Retinal pigment epithelial cell (primary cell): ENCODE data around the gene VAPB.
"Not testable (repeated sequence)": the region's sequence is repeated elsewhere in the genome, so short reads cannot be mapped to it uniquely, and the experiment has no call there.

Source experiments
- DNase-seq: peaks from one replicate; pipeline ENCODE4 v3.0.0-alpha.2; 2010; ENCODE audit warnings: low read depth
- H3K4me3 ChIP-seq: 2 replicates; pipeline ENCODE4 v1.5.1; 2011; ENCODE audit warnings: mild to moderate bottlenecking, low read length, control low read depth, moderate library complexity
- CTCF ChIP-seq: conservative IDR thresholded peaks from 2 replicates; pipeline ENCODE4 v1.5.1; 2011; ENCODE audit warnings: low read depth, low read length, control low read depth, inconsistent platforms

The VAPB gene

GRCh38 chr20:58366866-58367265 lies 22.2 kb upstream of the VAPB start:
- TF ChIP-seq CTCF: no peak
- H3K4me3 ChIP-seq: no peak overlapping the region
- DNase-seq: no peak

- no peak overlapping the region for H3K4me3 ChIP-seq
- no peak for DNase-seq
- TF ChIP-seq CTCF: no peak
These were observed 16.2 kb upstream of the VAPB start for GRCh38 chr20:58372806-58373205.

DNA sequence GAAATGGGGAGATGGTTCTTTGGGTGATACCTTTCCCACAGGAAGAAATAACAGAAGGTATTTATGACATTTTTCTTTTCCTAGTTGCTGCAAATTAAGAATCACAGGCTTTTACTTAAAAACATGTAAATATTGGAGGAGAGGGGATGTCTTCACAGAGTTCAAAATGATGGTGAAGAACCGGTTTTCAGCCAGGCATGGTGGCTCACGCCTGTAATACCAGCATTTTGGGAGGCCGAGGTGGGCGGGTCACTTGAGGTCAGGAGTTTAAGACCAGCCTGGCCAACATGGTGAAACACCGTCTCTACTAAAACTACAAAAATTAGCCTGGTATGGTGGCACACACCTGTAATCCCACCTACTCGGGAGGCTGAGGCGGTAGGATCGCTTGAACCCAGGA lies 15.7 kb upstream of the VAPB start:
- not testable (repeated sequence) for H3K4me3 ChIP-seq, DNase-seq

DNA sequence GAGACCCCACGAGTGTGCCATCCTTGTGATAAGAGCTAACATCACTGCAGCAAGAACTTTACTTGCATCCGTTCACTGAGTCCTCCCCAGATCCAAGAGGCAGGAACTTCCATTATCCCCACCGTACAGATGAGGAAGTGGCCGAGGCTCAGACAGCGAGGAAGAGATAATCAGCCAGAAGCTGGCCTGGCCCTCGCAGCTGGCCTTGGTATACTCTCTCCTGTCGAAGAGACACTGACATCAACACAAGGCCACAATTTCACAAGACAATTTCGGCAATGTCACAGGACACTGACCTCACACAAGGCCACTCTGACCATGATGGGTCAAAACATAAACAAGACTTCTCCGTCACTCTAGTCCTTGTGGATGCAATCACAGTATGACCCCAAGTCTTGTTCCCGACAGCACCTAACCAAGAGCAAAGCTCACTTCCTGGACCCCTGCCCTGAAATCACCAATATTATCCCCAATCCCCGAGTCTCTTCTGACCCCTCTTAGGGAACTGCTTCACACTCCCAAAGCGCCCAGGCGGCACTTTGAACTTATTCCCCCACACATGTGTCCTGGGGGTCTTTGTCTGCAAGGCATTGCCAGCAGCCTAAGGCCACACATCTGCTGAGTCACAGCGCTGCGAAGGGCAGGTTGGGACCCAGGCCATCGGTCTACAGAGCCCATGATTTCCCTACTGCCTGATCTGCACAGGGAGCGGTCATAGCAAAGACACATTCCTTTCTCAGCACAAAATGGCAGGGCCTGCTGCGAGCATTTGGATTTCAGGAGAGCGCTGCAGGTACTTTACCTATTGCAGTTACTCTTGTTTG lies 14.8 kb upstream of the VAPB start:
- TF ChIP-seq CTCF: no peak
- no peak for DNase-seq
- no peak overlapping the region for H3K4me3 ChIP-seq

DNA sequence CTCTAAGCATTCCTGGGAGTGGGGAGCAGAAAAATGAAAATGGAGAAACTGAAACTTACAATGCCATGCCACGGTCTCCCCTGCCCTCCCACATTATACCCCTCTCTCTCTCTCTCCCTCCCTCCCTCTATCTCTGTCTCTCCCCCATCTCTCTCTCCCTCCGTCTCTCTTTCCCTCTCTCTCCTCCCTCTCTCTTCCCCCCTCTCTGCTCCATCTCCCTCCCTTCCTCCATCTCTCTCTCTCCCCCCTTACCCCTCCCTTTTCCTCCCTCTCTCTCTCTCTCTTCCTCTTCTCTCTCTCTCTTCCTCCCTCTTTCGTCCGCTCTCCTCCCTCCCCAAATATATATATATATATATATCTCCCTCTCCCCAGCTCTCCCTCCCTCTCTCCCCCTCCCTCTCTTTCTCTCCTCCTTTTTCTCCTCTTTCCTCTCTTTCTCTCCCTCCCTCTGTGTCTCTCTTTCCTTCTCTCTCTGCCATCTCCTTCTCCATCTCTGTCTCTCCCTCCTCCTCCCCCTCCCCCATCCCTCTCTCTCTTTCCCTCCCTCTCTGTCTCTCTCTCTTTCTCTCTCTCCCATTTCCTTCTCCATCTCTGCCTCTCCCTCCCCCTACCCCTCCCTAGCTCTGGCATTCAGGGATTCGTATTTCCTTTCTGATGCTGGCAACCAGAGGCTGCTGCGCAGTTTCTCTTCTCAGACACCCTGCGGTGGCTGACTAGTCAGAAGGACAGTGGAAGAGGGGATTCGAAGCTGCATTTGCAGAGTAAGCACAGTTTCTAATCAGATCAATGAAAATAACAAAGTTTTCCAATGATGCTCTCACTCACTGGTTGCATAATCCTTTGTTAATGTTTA lies 13.9 kb upstream of the VAPB start:
- TF ChIP-seq CTCF: no peak
- no peak for DNase-seq
- no peak overlapping the region for H3K4me3 ChIP-seq

DNA sequence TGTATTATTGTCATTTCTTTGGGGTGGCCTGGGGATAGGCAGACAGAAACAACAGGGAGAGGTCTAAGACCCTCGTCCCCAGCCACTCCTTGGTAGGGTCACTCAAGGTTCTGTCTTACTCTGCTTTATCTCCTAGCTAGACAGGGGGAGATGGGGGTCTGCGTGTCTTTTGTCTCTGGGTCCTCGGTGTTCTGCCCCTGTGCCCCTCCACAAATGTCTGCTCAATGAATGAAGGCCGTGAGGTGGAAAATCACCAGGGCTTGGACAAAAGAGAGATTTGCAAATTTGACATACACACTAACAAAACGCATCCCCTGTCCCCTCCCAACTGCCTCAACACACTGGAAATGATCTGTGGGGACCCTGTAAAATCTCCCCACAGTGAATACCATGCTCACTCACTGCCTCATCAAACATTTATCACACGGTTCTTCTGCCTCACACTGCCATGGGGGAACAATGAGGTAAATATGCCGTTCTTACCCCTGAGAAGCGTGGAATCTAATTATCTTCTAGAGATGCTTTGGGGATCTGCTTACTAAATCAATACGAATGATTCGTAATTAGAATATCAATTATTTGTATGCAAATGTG lies 13.2 kb upstream of the VAPB start:
- TF ChIP-seq CTCF: no peak
- no peak overlapping the region for H3K4me3 ChIP-seq
- no peak for DNase-seq

DNA sequence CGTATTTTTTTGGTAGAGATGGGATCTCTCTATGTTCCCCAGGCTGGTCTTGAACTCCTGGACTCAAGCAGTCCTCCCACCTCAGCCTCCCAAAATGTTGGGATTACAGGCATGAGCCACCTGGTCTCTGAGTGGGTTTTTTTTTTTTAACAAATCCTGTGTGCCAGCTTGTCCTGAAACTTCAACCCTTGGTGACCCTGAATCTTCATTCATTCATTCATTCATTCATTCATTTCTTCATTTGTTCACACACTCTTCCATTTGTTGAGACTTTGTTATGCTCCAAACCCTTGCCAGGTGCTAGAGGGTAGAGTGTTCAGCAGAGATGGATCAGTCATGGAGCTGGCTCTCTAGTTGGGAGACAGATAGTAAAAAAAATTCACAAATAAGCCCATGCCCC lies 12.0 kb upstream of the VAPB start:
- no peak for DNase-seq
- H3K4me3 ChIP-seq: no peak overlapping the region
- no peak for TF ChIP-seq CTCF
